Right lobe of liver (tissue), 6 donors: Measurements from ENCODE around the gene MPHOSPH8. TPM values are rescaled to one million over a fixed set of nuclear protein-coding genes. Genes with fewer than 3 reads are reported as not detected.

ENCODE experiments used
- ATAC-seq, 4 donors: fragments of 200-7000 bp; cut with Tn5 transposase; one replicate each; pipeline ENCODE4 v1.9.1; 2020; ENCODE audit warnings: mild to moderate bottlenecking in 4 of 4, moderate library complexity in 4 of 4
- DNase-seq, 3 donors: peaks; one replicate each; pipeline ENCODE4 v3.0.0-alpha.2; 2020
- H3K27ac ChIP-seq, 3 donors: fragments of 200-600 bp; one replicate each; pipeline ENCODE4 v1.8.0; 2022
- H3K27me3 ChIP-seq, 2 donors: fragments of 200-600 bp; one replicate each; pipeline ENCODE4 v1.8.0; 2022
- H3K36me3 ChIP-seq, 4 donors: fragments of 200-600 bp; sonication (generic) in 1 of 4; one replicate each; pipeline versions ENCODE4 v1.5.1 to v1.8.0; 2017 to 2022; ENCODE audit warnings: control low read depth in 1 of 4
- H3K4me1 ChIP-seq, 4 donors: fragments of 200-600 bp; sonication (generic) in 1 of 4; one replicate each; pipeline versions ENCODE4 v1.5.1 to v1.8.0; 2017 to 2022; ENCODE audit warnings: control low read depth in 1 of 4
- H3K4me3 ChIP-seq, 3 donors: fragments of 200-600 bp; one replicate each; pipeline ENCODE4 v1.8.0; 2022
- H3K9me3 ChIP-seq, 4 donors: fragments of 200-600 bp; sonication (generic) in 1 of 4; one replicate each; pipeline versions ENCODE4 v1.5.1 to v1.8.0; 2017 to 2022; ENCODE audit warnings: control low read depth in 1 of 4
- CTCF ChIP-seq, 4 donors: fragments of 200-600 bp in 3 of 4; fragments of 450-650 bp in 1 of 4; IDR thresholded peaks; one replicate each; pipeline versions ENCODE4 v1.5.1 to v1.8.0; 2016 to 2022; ENCODE audit warnings: antibody characterized with exemption in 4 of 4, mild to moderate bottlenecking in 2 of 4
- POLR2A ChIP-seq: fragments of 450-650 bp; IDR thresholded peaks from one replicate; pipeline ENCODE4 v1.6.1; 2017; ENCODE audit warnings: antibody characterized with exemption, mild to moderate bottlenecking
- WGBS: methylation state at CpG from one replicate; pipeline ENCODE4 v1.1.6; 2018; ENCODE audit warnings: low coverage, low lambda C conversion rate; ENCODE audit not compliant: insufficient coverage; ENCODE audit errors: missing lambda C conversion rate; 5-methylcytosine and 5-hydroxymethylcytosine counted together
- intact Hi-C, 2 donors: fragments of 100-400 bp; cut with DNase I; formaldehyde crosslinking; loops; one replicate each; pipeline versions ENCODE4 v1.11.2 to v1.14.1; 2022
- total RNA-seq, 6 experiments: library from RNA; depleted of rRNA in 2 of 6; stranded (reverse); fragments of >200 nt in 2 of 6; fragmentation: NEBNext Ultra II Directional in 3 of 6; extraction: Animal tissue kit (Norgen Biotek cat#: 25700) in 3 of 6; gene quantifications; one replicate each; pipeline versions ENCODE4 v1.1.0 to v1.2.4, GENCODE V29; 2016 to 2023
- donor health status: DM: no; HTN: yes; CAD: no.
- donor health status: DM: no; HTN: no; CAD: no.
- donor health status: DM: no; HTN: no; CAD: no.
- donor health status: DM: no; HTN: yes; CAD: no.
- donor health status: DM: no; HTN: yes; CAD: no.

MPHOSPH8 gene
- total RNA-seq, 6 experiments from 2014 or later: 7.3 to 15.4 (median 10.2) TPM

GRCh38 chr13:19589312-19589711 is 44.1 kb upstream of the MPHOSPH8 start:
- Histone ChIP-seq H3K36me3 (no peaks in the 10 kb centered on the region), H3K27me3 (no peaks in the 10 kb centered on the region), H3K4me3 (no peak overlapping the region), H3K9me3 (no peaks in the 10 kb centered on the region), H3K27ac (no peak overlapping the region), H3K4me1 (peaks cover 0 to 4% (median 0%) of the 10 kb centered on the region in 4 donors)
- no peak for TF ChIP-seq POLR2A
- TF ChIP-seq CTCF (IDR thresholded peaks at IDR 0.05): no peak
- ATAC-seq (no peak), DNase-seq (no peak)
- intact Hi-C loops: no loop called here
- 40% methylated on average over 2 of the region's 2 CpGs for WGBS

GRCh38 chr13:19590423-19590822 is 43.0 kb upstream of the MPHOSPH8 start:
- ATAC-seq (no peak), DNase-seq (no peak)
- Histone ChIP-seq H3K27ac (no peak overlapping the region), H3K27me3 (no peaks in the 10 kb centered on the region), H3K4me3 (no peak overlapping the region), H3K36me3 (no peaks in the 10 kb centered on the region), H3K4me1 (peaks cover 0 to 4% (median 0%) of the 10 kb centered on the region in 4 donors), H3K9me3 (no peaks in the 10 kb centered on the region)
- 63% methylated on average over 5 of the region's 5 CpGs for WGBS
- TF ChIP-seq CTCF (IDR thresholded peaks at IDR 0.05) (no peak), POLR2A (no peak)
- intact Hi-C loops: no loop called here

GRCh38 chr13:19591864-19592263 is 41.6 kb upstream of the MPHOSPH8 start:
- intact Hi-C loops: no loop called here
- TF ChIP-seq CTCF (IDR thresholded peaks at IDR 0.05) (no peak), POLR2A (no peak)
- no peaks in the 10 kb centered on the region for H3K36me3 ChIP-seq
- no peaks in the 10 kb centered on the region for H3K27me3 ChIP-seq
- DNase-seq: no peak
- 78% methylated on average over 7 of the region's 7 CpGs for WGBS
- H3K4me3 ChIP-seq: no peak overlapping the region
- no peak overlapping the region for H3K27ac ChIP-seq
- ATAC-seq: no peak
- peaks cover 0 to 4% (median 0%) of the 10 kb centered on the region in 4 donors for H3K4me1 ChIP-seq
- no peaks in the 10 kb centered on the region for H3K9me3 ChIP-seq

GRCh38 chr13:19592657-19593180 is 40.7 kb upstream of the MPHOSPH8 start:
- WGBS: 88% methylated on average over 1 of the region's 1 CpG
- H3K4me3 ChIP-seq: no peak overlapping the region
- H3K27ac ChIP-seq: no peak overlapping the region
- no peaks in the 10 kb centered on the region for H3K27me3 ChIP-seq
- intact Hi-C loops: no loop called here
- H3K4me1 ChIP-seq: no peaks in the 10 kb centered on the region
- ATAC-seq (no peak), DNase-seq (no peak)
- TF ChIP-seq CTCF (IDR thresholded peaks at IDR 0.05) (no peak), POLR2A (no peak)
- no peaks in the 10 kb centered on the region for H3K36me3 ChIP-seq
- no peaks in the 10 kb centered on the region for H3K9me3 ChIP-seq

- WGBS: 85% methylated on average over 3 of the region's 3 CpGs
- ATAC-seq (no peak), DNase-seq (no peak)
- no peak overlapping the region for H3K4me3 ChIP-seq
- no peak for TF ChIP-seq POLR2A
- no peak for TF ChIP-seq CTCF (IDR thresholded peaks at IDR 0.05)
- H3K27me3 ChIP-seq: no peaks in the 10 kb centered on the region
- H3K9me3 ChIP-seq: no peaks in the 10 kb centered on the region
- intact Hi-C loops: no loop called here
- no peaks in the 10 kb centered on the region for H3K4me1 ChIP-seq
- H3K36me3 ChIP-seq: no peaks in the 10 kb centered on the region
- H3K27ac ChIP-seq: no peak overlapping the region
Observed at GRCh38 chr13:19596086-19596485, 37.4 kb upstream of the MPHOSPH8 start.
